ENCODE measurements around the gene TGDS. TPM values are rescaled to one million over a fixed set of nuclear protein-coding genes. Genes with fewer than 3 reads are reported as not detected.
A peak's percentile ranks its signal among the peaks of the same experiment; 100 is the strongest.

Gene TGDS
- total and polyA plus RNA-seq, 2 experiments from 2014 or later: 14.2 to 18.3 TPM

- H2AFZ ChIP-seq: peak overlapping the region; percentile 99
- peak overlapping the region; percentile 90 for H3K9ac ChIP-seq
- H3K4me3 ChIP-seq: peak overlapping the region; percentile 83
- no peaks in the 10 kb centered on the region for H3K27me3 ChIP-seq (replicated peaks; ENCODE audit: insufficient read depth)
- DNase-seq: peak; percentile 80
- no peak for TF ChIP-seq EZH2 (IDR thresholded peaks at IDR 0.05; ENCODE audit: insufficient read depth, poor library complexity, severe bottlenecking)
- no peak for TF ChIP-seq EZH2phosphoT487 (IDR thresholded peaks at IDR 0.05; ENCODE audit: insufficient read depth, low read depth)
- H3K27ac ChIP-seq: peak overlapping the region; percentile 87
- H3K9me2 ChIP-seq (ENCODE audit: insufficient read depth): no peaks in the 10 kb centered on the region
- peak overlapping the region; percentile 76 for H3K4me2 ChIP-seq (ENCODE audit: unreplicated experiment)
- H3K79me2 ChIP-seq (ENCODE audit: insufficient read depth): no peaks in the 10 kb centered on the region
- WGBS, 2 experiments (ENCODE audit: low coverage in 1 of 2, low lambda C conversion rate in 2 of 2, missing lambda C conversion rate in 2 of 2): 19 to 23% methylated on average over 21 of the region's 21 CpGs
- no peaks in the 10 kb centered on the region for H3K36me3 ChIP-seq (ENCODE audit: low read depth)
- H3K9me3 ChIP-seq (ENCODE audit: low read depth): no peaks in the 10 kb centered on the region
- in situ Hi-C loops (cut with MboI): no loop called here
- H3F3A ChIP-seq (ENCODE audit: insufficient read depth): peaks cover 28% of the 10 kb centered on the region
- no peaks in the 10 kb centered on the region for H4K20me1 ChIP-seq (ENCODE audit: insufficient read depth)
- H3K4me1 ChIP-seq (ENCODE audit: insufficient read depth): peaks cover 10% of the 10 kb centered on the region; the same call in 1 of the 2 replicates
Measured at GRCh38 chr13:94550062-94550738, 45.8 kb downstream of the TGDS start.

- Histone ChIP-seq H3K79me2 (ENCODE audit: insufficient read depth) (no peaks in the 10 kb centered on the region), H3K27me3 (replicated peaks; ENCODE audit: insufficient read depth) (no peaks in the 10 kb centered on the region), H3K4me2 (ENCODE audit: unreplicated experiment) (peak overlapping the region; percentile 93), H4K20me1 (ENCODE audit: insufficient read depth) (no peaks in the 10 kb centered on the region), H3K4me1 (ENCODE audit: insufficient read depth) (peaks cover 10% of the 10 kb centered on the region; the same call in 1 of the 2 replicates), H2AFZ (peak overlapping the region; percentile 99), H3K9me3 (ENCODE audit: low read depth) (no peaks in the 10 kb centered on the region), H3K9me2 (ENCODE audit: insufficient read depth) (no peaks in the 10 kb centered on the region), H3K36me3 (ENCODE audit: low read depth) (no peaks in the 10 kb centered on the region), H3F3A (ENCODE audit: insufficient read depth) (peaks cover 28% of the 10 kb centered on the region), H3K27ac (peak overlapping the region; percentile 87), H3K9ac (peak overlapping the region; percentile 90), H3K4me3 (peak overlapping the region; percentile 83)
- 1% methylated on average over 66 of the region's 66 CpGs for WGBS, 2 experiments (ENCODE audit: low coverage in 1 of 2, low lambda C conversion rate in 2 of 2, missing lambda C conversion rate in 2 of 2)
- peak; percentile 98 for DNase-seq
- TF ChIP-seq EZH2 (IDR thresholded peaks at IDR 0.05; ENCODE audit: insufficient read depth, poor library complexity, severe bottlenecking): no peak
- no peak for TF ChIP-seq EZH2phosphoT487 (IDR thresholded peaks at IDR 0.05; ENCODE audit: insufficient read depth, low read depth)
- in situ Hi-C loops (cut with MboI): no loop called here
Measured at GRCh38 chr13:94549232-94550061, 46.5 kb downstream of the TGDS start.

GRCh38 chr13:94548821-94549231 is 47.1 kb downstream of the TGDS start:
- H3K9me3 ChIP-seq (ENCODE audit: low read depth): no peaks in the 10 kb centered on the region
- peak overlapping the region; percentile 83 for H3K4me3 ChIP-seq
- H3K27ac ChIP-seq: peak overlapping the region; percentile 87
- H3K9me2 ChIP-seq (ENCODE audit: insufficient read depth): no peaks in the 10 kb centered on the region
- DNase-seq: peak; percentile 58
- H3F3A ChIP-seq (ENCODE audit: insufficient read depth): peaks cover 28% of the 10 kb centered on the region
- no peaks in the 10 kb centered on the region for H3K79me2 ChIP-seq (ENCODE audit: insufficient read depth)
- TF ChIP-seq EZH2 (IDR thresholded peaks at IDR 0.05; ENCODE audit: insufficient read depth, poor library complexity, severe bottlenecking) (no peak), EZH2phosphoT487 (IDR thresholded peaks at IDR 0.05; ENCODE audit: insufficient read depth, low read depth) (no peak)
- peak overlapping the region; percentile 93 for H3K4me2 ChIP-seq (ENCODE audit: unreplicated experiment)
- no peaks in the 10 kb centered on the region for H3K36me3 ChIP-seq (ENCODE audit: low read depth)
- 5 to 6% methylated on average over 19 of the region's 19 CpGs for WGBS, 2 experiments (ENCODE audit: low coverage in 1 of 2, low lambda C conversion rate in 2 of 2, missing lambda C conversion rate in 2 of 2)
- no peaks in the 10 kb centered on the region for H3K27me3 ChIP-seq (replicated peaks; ENCODE audit: insufficient read depth)
- no peaks in the 10 kb centered on the region for H4K20me1 ChIP-seq (ENCODE audit: insufficient read depth)
- peak overlapping the region; percentile 90 for H3K9ac ChIP-seq
- in situ Hi-C loops (cut with MboI): no loop called here
- peak overlapping the region; percentile 99 for H2AFZ ChIP-seq
- H3K4me1 ChIP-seq (ENCODE audit: insufficient read depth): peaks cover 10% of the 10 kb centered on the region; the same call in 1 of the 2 replicates

- Histone ChIP-seq H2AFZ (peak overlapping the region; percentile 99), H3K79me2 (ENCODE audit: insufficient read depth) (no peaks in the 10 kb centered on the region), H3K4me3 (peak overlapping the region; percentile 83), H3K9me2 (ENCODE audit: insufficient read depth) (no peaks in the 10 kb centered on the region), H3K4me1 (ENCODE audit: insufficient read depth) (peaks cover 10% of the 10 kb centered on the region; the same call in 1 of the 2 replicates), H3K36me3 (ENCODE audit: low read depth) (no peaks in the 10 kb centered on the region), H3K27me3 (replicated peaks; ENCODE audit: insufficient read depth) (no peaks in the 10 kb centered on the region), H3F3A (ENCODE audit: insufficient read depth) (peaks cover 28% of the 10 kb centered on the region), H3K27ac (peak overlapping the region; percentile 87), H4K20me1 (ENCODE audit: insufficient read depth) (no peaks in the 10 kb centered on the region), H3K4me2 (ENCODE audit: unreplicated experiment) (peak overlapping the region; percentile 93), H3K9me3 (ENCODE audit: low read depth) (no peaks in the 10 kb centered on the region), H3K9ac (peak overlapping the region; percentile 90)
- DNase-seq: peak; percentile 31
- in situ Hi-C loops (cut with MboI): no loop called here
- TF ChIP-seq EZH2 (IDR thresholded peaks at IDR 0.05; ENCODE audit: insufficient read depth, poor library complexity, severe bottlenecking) (no peak), EZH2phosphoT487 (IDR thresholded peaks at IDR 0.05; ENCODE audit: insufficient read depth, low read depth) (no peak)
- WGBS, 2 experiments (ENCODE audit: low coverage in 1 of 2, low lambda C conversion rate in 2 of 2, missing lambda C conversion rate in 2 of 2): 40% methylated on average over 6 of the region's 6 CpGs
Measured at GRCh38 chr13:94548382-94548781, 47.6 kb downstream of the TGDS start.

Data from GM23248 (cell line).